Epithelial cell of esophagus (primary cell): ENCODE data around the gene RUFY1.
"Not testable (repeated sequence)": the region's sequence is repeated elsewhere in the genome, so short reads cannot be mapped to it uniquely, and the experiment has no call there.

Source experiments
- DNase-seq: peaks from one replicate; pipeline ENCODE4 v3.0.0; 2010; ENCODE audit warnings: low read depth
- H3K4me3 ChIP-seq: 2 replicates; pipeline ENCODE4 v1.5.1; 2011; ENCODE audit warnings: mild to moderate bottlenecking, low read length, control low read depth
- TF ChIP-seq, protein P1 (sequence below): IDR thresholded peaks from 2 replicates; pipeline ENCODE4 v1.5.1; 2011; ENCODE audit warnings: low read depth, mild to moderate bottlenecking, low read length, control low read depth, inconsistent platforms; ENCODE audit not compliant: insufficient read depth; ENCODE audit errors: missing control alignments

RUFY1 gene

GRCh38 chr5:179553006-179553405 lies 2.7 kb downstream of the RUFY1 start:
- TF ChIP-seq, protein P1, sequence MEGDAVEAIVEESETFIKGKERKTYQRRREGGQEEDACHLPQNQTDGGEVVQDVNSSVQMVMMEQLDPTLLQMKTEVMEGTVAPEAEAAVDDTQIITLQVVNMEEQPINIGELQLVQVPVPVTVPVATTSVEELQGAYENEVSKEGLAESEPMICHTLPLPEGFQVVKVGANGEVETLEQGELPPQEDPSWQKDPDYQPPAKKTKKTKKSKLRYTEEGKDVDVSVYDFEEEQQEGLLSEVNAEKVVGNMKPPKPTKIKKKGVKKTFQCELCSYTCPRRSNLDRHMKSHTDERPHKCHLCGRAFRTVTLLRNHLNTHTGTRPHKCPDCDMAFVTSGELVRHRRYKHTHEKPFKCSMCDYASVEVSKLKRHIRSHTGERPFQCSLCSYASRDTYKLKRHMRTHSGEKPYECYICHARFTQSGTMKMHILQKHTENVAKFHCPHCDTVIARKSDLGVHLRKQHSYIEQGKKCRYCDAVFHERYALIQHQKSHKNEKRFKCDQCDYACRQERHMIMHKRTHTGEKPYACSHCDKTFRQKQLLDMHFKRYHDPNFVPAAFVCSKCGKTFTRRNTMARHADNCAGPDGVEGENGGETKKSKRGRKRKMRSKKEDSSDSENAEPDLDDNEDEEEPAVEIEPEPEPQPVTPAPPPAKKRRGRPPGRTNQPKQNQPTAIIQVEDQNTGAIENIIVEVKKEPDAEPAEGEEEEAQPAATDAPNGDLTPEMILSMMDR: no peak
- no peak overlapping the region for H3K4me3 ChIP-seq
- DNase-seq: no peak

DNA sequence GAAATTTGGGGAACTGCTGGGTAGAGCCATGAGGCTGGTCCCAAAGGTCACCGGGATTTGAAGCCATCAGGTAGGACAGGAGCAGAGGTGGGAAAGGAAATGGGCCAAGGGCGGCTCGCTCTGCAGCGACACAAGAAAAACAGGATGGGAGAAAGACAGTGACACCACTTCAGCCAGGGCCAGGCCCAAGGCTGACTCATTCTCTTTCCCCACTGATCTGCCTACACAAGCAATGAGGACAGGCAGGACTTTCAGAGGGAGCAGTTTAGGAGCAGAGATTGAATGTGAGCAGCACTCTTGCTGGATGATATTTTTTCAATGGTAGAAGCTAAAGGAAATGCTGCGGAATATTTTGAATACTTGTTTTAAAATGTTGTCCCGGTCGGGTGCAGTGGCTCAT lies 3.5 kb downstream of the RUFY1 start:
- DNase-seq: peak; percentile 81
- TF ChIP-seq, protein P1: no peak
- H3K4me3 ChIP-seq: no peak overlapping the region

DNA sequence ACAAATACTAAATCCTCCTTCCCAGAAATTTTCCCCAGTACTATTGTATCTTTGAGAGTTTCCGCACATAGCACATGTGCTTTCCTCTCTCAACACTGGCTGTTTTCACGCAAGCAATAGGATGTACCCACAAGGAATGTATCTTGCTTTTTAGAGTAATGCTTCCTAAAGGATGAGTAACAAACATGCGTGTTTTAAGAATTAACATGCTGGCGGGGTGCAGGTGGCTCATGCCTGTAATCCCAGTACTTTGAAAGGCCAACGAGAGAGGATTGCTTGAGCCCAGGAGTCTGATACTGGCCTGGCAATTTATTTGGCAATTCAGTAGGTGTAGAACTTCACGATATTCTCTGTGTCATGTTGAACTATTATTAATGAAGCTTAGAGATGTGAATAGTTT lies 4.6 kb downstream of the RUFY1 start:
- no peak overlapping the region for H3K4me3 ChIP-seq
- no peak for DNase-seq
- TF ChIP-seq, protein P1: no peak

DNA sequence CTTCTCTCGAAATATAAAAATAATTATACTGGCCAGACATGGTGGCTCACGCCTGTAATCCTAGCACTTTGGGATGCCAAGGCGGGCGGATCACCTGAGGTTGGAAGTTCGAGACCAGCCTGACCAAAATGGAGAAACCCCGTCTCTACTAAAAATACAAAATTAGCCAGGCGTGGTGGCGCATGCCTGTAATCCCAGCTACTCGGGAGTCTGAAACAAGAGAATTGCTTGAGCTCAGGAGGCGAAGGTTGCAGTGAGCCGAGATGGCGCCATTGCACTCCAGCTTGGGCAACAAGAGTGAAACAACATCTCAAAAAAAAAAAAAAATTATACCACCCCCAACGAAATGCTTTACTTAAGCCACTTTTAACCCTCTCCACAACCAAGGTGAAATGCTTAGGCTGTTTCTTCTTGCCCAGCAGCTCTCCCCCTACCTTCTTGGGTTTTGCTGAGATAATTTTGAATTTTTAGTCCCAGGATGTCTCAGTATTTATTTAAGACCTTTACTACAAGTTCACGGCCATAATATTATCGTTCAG lies 8.0 kb downstream of the RUFY1 start:
- peak overlapping the region; percentile 83 for H3K4me3 ChIP-seq
- not testable (repeated sequence) for DNase-seq

DNA sequence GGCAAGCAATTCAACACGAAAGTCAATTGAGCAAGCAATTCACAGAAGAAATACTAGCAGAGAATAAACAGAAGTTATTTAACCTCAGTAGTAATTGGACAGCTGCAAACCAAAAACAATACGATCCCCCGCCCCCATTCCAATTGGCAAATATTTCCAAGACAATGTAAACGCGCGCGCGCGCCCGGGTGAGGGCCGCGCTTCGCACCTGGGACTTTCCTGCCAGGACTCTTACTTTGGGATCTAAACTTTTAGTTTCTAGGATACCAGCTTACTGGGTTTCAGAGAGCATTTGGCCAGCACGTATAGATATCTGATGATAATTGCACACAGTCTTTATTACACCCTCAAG lies 8.6 kb downstream of the RUFY1 start:
- peak overlapping the region; percentile 83 for H3K4me3 ChIP-seq
- DNase-seq: peak; percentile 58
- TF ChIP-seq, protein P1: no peak

- peak overlapping the region; percentile 83 for H3K4me3 ChIP-seq
- TF ChIP-seq, protein P1: no peak
- peak; percentile 100 for DNase-seq
Observed at GRCh38 chr5:179559284-179560252, 9.2 kb downstream of the RUFY1 start.

GRCh38 chr5:179564526-179564925 lies 14.2 kb downstream of the RUFY1 start:
- no peak overlapping the region for H3K4me3 ChIP-seq
- DNase-seq: no peak
- TF ChIP-seq, protein P1: no peak
